ENCODE results near the gene FARSA. TPM values are rescaled to one million over a fixed set of nuclear protein-coding genes. Genes with fewer than 3 reads are reported as not detected.

FARSA gene
- total and polyA plus RNA-seq, 2 of the 13 experiments (the other 11 are each of a cell fraction or from before 2014, with no cell fraction given): 25.9 to 72.0 TPM

GRCh38 chr19:12975221-12975741, 41.8 kb upstream of the FARSA start:
- Histone ChIP-seq H3K4me3 (replicated peaks in 1 of 3; ENCODE audit: insufficient read depth in 1 of 3, low read depth in 2 of 3, low read length in 3 of 3) (no peak overlapping the region), H3K4me2 (ENCODE audit: low read depth, low read length) (no peak overlapping the region), H3K9me3 (ENCODE audit: low read length) (no peaks in the 10 kb centered on the region), H3K79me2 (ENCODE audit: insufficient read depth, low read length) (no peaks in the 10 kb centered on the region), H3K36me3 (replicated peaks in 1 of 2; ENCODE audit: control insufficient read depth in 1 of 2, insufficient read depth in 2 of 2, low read length in 2 of 2) (no peaks in the 10 kb centered on the region), H3K9ac (ENCODE audit: insufficient read depth, low read depth, low read length) (no peak overlapping the region), H3K27me3 (ENCODE audit: control insufficient read depth in 1 of 2, insufficient read depth in 2 of 2, low read length in 2 of 2) (no peaks in the 10 kb centered on the region), H3K4me1 (ENCODE audit: insufficient read depth, low read length) (peaks cover 25% of the 10 kb centered on the region), H3K27ac (ENCODE audit: extremely low read length, insufficient read depth, low read length) (no peak overlapping the region), H2AFZ (ENCODE audit: low read length) (no peak overlapping the region), H4K20me1 (ENCODE audit: insufficient read depth, low read length) (no peaks in the 10 kb centered on the region)
- ATAC-seq: no peak
- POLR2A ChIA-PET: no interaction called here
- intact Hi-C loops (cut with micrococcal nuclease; ENCODE audit: unreplicated experiment): no loop called here
- CTCF ChIA-PET (ENCODE audit: low intra/inter-chr PET ratio, low total read pairs): no interaction called here
- in situ Hi-C loops (cut with HindIII; ENCODE audit: extremely low pct_ligation_motif_present, low pct_unique_long_range_greater_than_20kb): loop anchor here (5.0 to 10.0 kb wide), 2 partner anchors 117 to 290 kb away; no protein-coding TSS in a partner anchor
- BruUV-seq (replicated peaks): no TSS peak
- TF ChIP-seq HNRNPL (IDR thresholded peaks at IDR 0.05; ENCODE audit: low read depth, low read length): peak; percentile 78
- TF ChIP-seq TGIF2 (CRISPR knock-in tag; IDR thresholded peaks at IDR 0.05): no peak
- FAIRE-seq: no peak
- 91% methylated on average over 6 of the region's 17 CpGs for WGBS (ENCODE audit: low lambda C conversion rate)
- no peak for DNase-seq (ENCODE audit: low spot score)

GRCh38 chr19:12974301-12975220, 41.0 kb upstream of the FARSA start:
- H3K27ac ChIP-seq (ENCODE audit: extremely low read length, insufficient read depth, low read length): no peak overlapping the region
- H4K20me1 ChIP-seq (ENCODE audit: insufficient read depth, low read length): no peaks in the 10 kb centered on the region
- in situ Hi-C loops (cut with HindIII; ENCODE audit: extremely low pct_ligation_motif_present, low pct_unique_long_range_greater_than_20kb) (loop anchor here (5.0 to 10.0 kb wide), 2 partner anchors 118 to 290 kb away; no protein-coding TSS in a partner anchor), intact Hi-C loops (cut with micrococcal nuclease; ENCODE audit: unreplicated experiment) (no loop called here)
- ChIA-PET CTCF (ENCODE audit: low intra/inter-chr PET ratio, low total read pairs) (no interaction called here), POLR2A (interaction anchor here (0.7 to 1.0 kb wide), 3 partner anchors 9 to 96 kb away, joined by 3 read pairs; partner anchors contain the start of gene GADD45GIP1)
- peaks cover 29% of the 10 kb centered on the region for H3K4me1 ChIP-seq (ENCODE audit: insufficient read depth, low read length)
- no peak for FAIRE-seq
- H3K9ac ChIP-seq (ENCODE audit: insufficient read depth, low read depth, low read length): no peak overlapping the region
- no peaks in the 10 kb centered on the region for H3K36me3 ChIP-seq (replicated peaks in 1 of 2; ENCODE audit: control insufficient read depth in 1 of 2, insufficient read depth in 2 of 2, low read length in 2 of 2)
- no TSS peak for BruUV-seq (replicated peaks)
- ATAC-seq: no peak
- H3K9me3 ChIP-seq (ENCODE audit: low read length): no peaks in the 10 kb centered on the region
- H3K79me2 ChIP-seq (ENCODE audit: insufficient read depth, low read length): no peaks in the 10 kb centered on the region
- no peaks in the 10 kb centered on the region for H3K27me3 ChIP-seq (ENCODE audit: control insufficient read depth in 1 of 2, insufficient read depth in 2 of 2, low read length in 2 of 2)
- no peak overlapping the region for H2AFZ ChIP-seq (ENCODE audit: low read length)
- 0 out of 2 replicates have a peak, but pooled peaks have one; percentile 35 for TF ChIP-seq PATZ1 (CRISPR knock-in tag; IDR thresholded peaks at IDR 0.05)
- no peak for TF ChIP-seq TEAD2 (CRISPR knock-in tag; IDR thresholded peaks at IDR 0.05)
- no peak for TF ChIP-seq LCORL (IDR thresholded peaks at IDR 0.05)
- TF ChIP-seq LCORL (CRISPR knock-in tag; IDR thresholded peaks at IDR 0.05): 0 out of 2 replicates have a peak, but pooled peaks have one; percentile 23
- TF ChIP-seq RXRB (CRISPR knock-in tag; IDR thresholded peaks at IDR 0.05; ENCODE audit: borderline replicate concordance): 0 out of 2 replicates have a peak, but pooled peaks have one; percentile 7
- TF ChIP-seq ZNF687 (CRISPR knock-in tag; IDR thresholded peaks at IDR 0.05): peak; percentile 19; the same call in 1 of the 2 replicates
- peak overlapping the region; percentile 57; the same call in 1 of the 2 replicates for H3K4me2 ChIP-seq (ENCODE audit: low read depth, low read length)
- WGBS (ENCODE audit: low lambda C conversion rate): 7% methylated on average over 5 of the region's 19 CpGs
- peak; percentile 35 for DNase-seq (ENCODE audit: low spot score)
- H3K4me3 ChIP-seq (replicated peaks in 1 of 3; ENCODE audit: insufficient read depth in 1 of 3, low read depth in 2 of 3, low read length in 3 of 3): peak overlapping the region in 1 of 3 experiments; percentile 38; a peak in 2 of 6 replicates

Measured in HepG2 (cell line).